HUDEP-2 (cell line): Measurements from ENCODE around the gene SIRT2.
A peak's percentile ranks its signal among the peaks of the same experiment; 100 is the strongest.
"Not testable (repeated sequence)": the region's sequence is repeated elsewhere in the genome, so short reads cannot be mapped to it uniquely, and the experiment has no call there.

Experiments
- DNase-seq, 76 experiments: peaks; one replicate each; lab custom pipeline; 2025; ENCODE audit not compliant: unreplicated experiment in 76 of 76; lab: John Stamatoyannopoulos, UW

Gene SIRT2

DNA sequence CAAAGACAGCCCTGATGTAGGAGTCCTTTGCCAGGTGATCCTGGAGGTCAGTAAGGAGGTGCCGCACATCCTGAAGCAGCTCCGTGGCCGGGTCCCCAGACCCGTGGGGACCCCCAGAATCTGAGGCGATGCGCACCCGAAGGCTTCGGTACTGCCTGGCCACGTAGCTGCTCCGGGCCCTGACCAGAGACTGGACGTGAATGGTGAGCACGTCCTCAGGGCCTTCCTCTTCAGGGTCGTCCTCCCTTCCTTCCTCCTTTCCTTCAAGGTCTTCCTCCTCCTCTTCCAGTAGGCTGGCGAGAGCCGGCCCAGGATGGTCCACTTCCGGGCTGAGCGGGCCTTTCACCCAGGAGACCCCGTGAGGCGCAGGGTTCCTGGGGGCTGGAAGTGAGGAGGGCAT, 28.8 kb downstream of the SIRT2 start:
- DNase-seq, result no peak

GRCh38 chr19:38869836-38870607, 29.4 kb downstream of the SIRT2 start:
- DNase-seq, result peak in 74 of 76 experiments; percentile 58 to 98 (median 93)

DNA sequence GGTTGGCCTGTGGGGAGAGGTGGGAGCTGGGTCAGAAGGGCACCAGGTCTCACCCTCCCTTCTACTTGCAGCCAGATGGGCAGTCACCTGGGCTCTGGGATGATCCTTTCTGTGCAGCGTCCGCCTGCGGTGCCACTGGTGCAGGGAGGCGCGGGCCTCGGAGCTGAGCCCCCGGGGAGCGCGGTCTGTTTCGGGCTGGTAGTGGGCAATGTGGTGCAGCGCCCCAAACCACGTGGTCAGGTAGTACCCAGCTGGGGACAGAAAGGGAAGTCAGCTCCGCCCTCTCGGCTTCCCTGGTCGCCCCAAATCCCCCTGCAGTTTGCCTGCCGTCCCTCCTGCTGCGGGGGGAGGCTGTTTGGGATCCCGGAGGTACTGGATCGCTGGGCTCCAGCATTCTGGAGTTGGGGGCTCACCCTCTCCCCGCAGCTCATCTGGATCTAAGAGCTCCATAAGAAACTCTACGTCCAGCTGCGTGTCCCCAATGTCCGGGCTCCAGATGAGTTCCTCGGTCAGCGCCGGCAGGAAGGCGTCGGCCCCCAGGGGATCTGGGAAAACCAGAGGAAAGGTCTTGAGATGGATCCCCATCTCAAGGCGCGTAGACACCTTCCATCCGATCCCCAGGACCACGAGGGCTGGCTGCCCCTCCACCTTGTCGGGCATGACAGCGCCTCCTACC, 30.1 kb downstream of the SIRT2 start:
- peak in 50 of 76 experiments; percentile 17 to 66 (median 41) for DNase-seq

GRCh38 chr19:38868551-38868950, 30.9 kb downstream of the SIRT2 start:
- DNase-seq, result peak in 4 of 76 experiments; percentile 19 to 39 (median 30)

DNA sequence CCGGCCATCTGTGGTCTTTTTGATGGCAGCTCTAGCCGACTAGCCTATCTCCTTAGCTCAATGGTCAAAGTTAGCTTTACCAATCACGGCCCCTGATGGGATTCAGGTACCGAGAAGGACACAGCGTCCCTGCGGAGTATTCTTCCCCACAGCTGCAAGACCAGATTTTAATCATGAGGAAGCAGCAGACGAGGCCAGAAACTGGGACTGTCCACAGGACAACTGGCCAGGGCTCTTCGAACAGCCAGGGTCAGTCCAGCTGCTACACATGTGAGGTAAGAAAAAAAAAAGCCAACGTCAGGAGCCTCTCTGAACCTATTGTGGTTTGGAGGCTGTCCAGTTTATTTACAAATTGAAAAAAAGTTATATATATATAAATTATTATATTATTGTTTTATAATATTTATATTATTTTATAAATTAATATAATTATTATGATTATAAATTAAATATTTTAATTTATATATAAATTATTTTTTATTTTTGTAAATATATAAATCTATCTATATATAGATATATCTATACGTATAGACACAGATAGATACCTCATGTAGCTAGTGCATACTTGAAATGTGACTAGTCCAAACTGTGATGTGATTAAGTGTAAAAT, 32.1 kb downstream of the SIRT2 start:
- DNase-seq, result no peak

GRCh38 chr19:38862321-38863059, 36.9 kb downstream of the SIRT2 start:
- peak in 44 of 76 experiments; percentile 15 to 69 (median 44) for DNase-seq

DNA sequence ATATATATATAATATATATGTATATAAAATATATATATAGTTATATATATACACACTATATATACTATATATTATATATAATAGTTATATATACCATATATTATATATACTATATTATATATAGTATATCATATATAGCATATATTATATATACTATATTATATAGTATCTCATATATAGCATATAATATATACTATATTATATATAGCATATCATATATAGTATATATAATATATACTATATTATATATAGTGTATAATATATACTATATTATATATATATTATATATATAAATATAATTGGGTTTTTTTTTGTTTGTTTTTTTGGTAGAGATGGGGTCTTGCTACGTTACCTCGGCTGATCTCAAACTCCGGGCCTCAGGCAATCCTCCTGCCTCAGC, 38.0 kb downstream of the SIRT2 start:
- DNase-seq, result no peak

DNA sequence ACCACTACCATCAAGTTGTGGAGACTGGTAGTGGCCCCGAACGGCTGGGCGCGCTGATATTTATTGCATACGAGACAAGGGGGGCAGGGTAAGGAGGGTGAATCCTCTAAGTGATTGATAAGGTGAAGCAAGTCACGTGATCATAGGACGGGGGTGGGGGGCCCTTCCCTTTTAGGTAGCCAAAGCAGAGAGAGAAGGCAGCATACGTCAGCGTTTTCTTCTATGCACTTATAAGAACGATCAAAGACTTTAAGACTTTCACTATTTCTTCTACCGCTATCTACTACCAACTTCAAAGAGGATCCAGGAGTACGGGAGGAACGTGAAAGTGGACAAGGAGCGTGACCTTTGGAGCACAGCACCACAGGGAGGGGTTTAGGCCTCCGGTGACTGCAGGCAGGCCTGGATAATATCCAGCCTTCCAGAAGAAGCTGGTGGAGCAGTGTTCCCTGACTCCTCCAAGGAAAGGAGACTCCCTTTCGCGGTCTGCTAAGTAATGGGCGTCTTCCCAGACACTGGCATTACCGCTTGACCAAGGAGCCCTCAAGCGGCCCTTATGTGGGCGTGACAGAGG, 39.7 kb downstream of the SIRT2 start:
- DNase-seq, result not testable (repeated sequence)

- DNase-seq, result no peak
These were observed 42.6 kb downstream of the SIRT2 start for GRCh38 chr19:38856813-38857212.

GRCh38 chr19:38855751-38856150, 43.7 kb downstream of the SIRT2 start:
- not testable (repeated sequence) for DNase-seq

DNA sequence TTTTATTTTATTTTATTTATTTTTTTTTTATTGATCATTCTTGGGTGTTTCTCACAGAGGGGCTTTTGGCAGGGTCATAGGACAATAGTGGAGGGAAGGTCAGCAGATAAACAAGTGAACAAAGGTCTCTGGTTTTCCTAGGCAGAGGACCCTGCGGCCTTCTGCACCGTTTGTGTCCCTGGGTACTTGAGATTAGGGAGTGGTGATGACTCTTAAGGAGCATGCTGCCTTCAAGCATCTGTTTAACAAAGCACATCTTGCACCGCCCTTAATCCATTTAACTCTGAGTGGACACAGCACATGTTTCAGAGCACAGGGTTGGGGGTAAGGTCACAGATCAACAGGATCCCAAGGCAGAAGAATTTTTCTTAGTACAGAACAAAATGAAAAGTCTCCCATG, 44.5 kb downstream of the SIRT2 start:
- DNase-seq, result peak in 34 of 76 experiments; percentile 15 to 67 (median 36)

- no peak for DNase-seq
These were observed 46.2 kb downstream of the SIRT2 start for GRCh38 chr19:38853214-38853613.

DNA sequence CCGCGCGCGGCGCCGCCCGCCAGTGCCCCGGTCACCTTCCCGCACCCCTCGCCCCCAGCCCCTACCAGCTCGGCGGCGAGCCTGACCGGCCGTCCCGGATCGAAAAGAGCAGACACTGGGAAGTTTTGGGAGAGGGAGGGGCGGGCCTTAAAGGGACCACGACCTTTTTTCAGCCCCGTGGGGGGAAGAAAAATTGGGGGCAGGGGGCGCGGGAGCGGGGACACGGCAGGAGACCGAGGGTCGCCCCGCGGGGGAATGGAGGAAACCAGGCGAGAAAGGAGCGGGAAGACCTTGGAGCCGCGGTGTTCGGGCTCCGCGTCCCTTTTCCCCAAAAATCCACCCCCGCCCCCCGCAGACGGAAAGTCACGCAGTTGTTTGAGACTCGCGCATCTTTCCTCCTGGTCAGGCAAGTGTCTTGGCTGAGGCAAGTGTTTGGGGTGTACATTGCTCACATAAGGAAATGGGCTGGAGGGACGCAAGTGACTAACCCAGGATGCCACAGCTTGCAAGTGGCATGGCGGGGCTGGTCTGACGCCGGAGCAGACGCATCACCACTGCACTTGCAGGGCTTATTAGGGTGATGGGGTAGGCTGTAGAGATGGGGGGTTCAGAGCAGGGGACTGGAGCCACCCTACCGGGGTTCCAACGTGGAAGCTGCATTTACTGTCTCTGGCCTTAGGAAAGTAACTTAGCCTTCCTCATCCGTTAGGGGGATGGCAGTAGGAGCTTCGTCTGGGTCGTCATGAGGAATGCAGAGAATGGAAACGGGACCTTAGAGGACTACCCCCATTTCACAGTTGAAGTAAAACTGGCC, 47.0 kb downstream of the SIRT2 start:
- peak in 48 of 76 experiments; percentile 23 to 81 (median 42) for DNase-seq

DNA sequence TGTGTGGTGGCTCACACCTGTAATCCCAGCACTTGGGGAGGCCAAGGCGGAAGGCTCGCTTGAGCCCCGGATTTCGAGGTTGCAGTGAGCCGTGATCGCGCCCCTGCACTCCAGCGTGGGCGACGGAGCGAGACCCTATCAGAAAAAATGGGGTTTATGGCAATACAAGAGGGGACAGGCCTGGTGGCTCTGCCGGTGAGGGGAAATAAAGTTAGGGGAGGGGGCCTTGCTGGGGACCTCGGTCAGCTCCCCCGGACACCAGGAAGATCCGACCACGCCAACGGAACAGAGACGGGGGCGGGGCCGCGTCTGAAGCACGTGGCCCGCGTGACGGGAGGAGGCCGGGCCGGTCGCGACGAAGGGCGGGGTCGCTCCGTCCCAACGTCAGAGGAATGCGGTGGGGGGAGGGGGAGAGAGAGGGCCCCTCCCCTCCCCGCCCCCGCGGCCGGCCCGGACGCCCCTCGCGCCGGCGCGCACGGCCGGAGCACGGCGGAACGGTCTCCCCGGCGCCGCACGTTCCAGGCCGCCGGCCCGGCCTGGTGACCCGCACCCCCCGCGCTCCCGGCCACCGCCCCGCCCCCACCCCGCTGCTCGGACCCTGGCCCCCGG, 47.7 kb downstream of the SIRT2 start:
- DNase-seq, result peak in 75 of 76 experiments; percentile 42 to 98 (median 91)

GRCh38 chr19:38850976-38851621, 48.3 kb downstream of the SIRT2 start:
- peak in 44 of 76 experiments; percentile 16 to 88 (median 50) for DNase-seq

- DNase-seq, result peak in 20 of 76 experiments; percentile 49 to 100 (median 100)
These were observed 48.9 kb downstream of the SIRT2 start for GRCh38 chr19:38850436-38850975.

DNA sequence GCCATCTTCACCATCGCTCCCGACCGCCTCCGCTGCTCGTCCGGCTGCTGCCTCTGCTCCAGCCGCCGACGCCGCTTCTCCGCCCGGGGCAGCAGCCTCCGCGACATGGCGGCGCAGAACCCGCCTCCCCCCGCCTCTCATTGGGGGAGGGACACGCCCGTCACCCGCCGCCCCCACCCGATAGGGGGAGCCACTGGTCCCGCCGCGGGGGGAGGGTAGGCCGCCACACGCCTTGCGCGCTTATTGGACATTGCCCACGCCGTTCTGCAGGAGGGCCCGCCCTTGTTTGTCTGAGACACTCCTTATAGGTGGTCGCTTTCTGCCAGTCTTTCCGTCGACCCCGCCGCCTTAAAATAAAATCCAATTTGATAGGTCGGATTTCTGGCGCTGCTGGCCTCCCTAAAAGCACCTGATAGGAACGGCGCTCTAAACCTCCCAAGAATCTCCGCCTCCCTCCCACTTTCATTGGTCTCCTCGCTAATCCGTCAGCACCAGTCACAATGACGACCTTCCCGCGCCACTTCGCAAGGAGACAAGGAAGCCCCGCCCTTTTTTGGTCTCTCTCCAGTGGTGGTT, 49.5 kb downstream of the SIRT2 start, which contains the start of gene HNRNPL:
TSS of gene HNRNPL (minus strand) at position 127 of the 576 bp plus-strand sequence. CDS start at position 107, 20 bp downstream.
- DNase-seq, result peak in 74 of 76 experiments; percentile 98 to 100 (median 100)
